HL-60 (cell line): Measurements from ENCODE around the gene MET.

Experiments used
- DNase-seq, 2 experiments: peaks; one replicate each; pipeline ENCODE4 v3.0.0-alpha.2; 2010 to 2020; ENCODE audit warnings: low read depth in 1 of 2, low spot score in 1 of 2
- H3K27ac ChIP-seq: fragments of 250-450 bp; sonication (Bioruptor Pico); replicated peaks from 2 replicates; pipeline ENCODE4 v1.5.1; 2020; ENCODE audit warnings: mild to moderate bottlenecking, moderate library complexity
- H3K27me3 ChIP-seq: fragments of 250-450 bp; sonication (Bioruptor Pico); 2 replicates; pipeline ENCODE4 v1.5.1; 2021; ENCODE audit warnings: mild to moderate bottlenecking, moderate library complexity; ENCODE audit not compliant: insufficient read depth, poor library complexity, severe bottlenecking
- H3K4me3 ChIP-seq: replicated peaks from 2 replicates; pipeline ENCODE4 v1.5.1; 2011; ENCODE audit warnings: mild to moderate bottlenecking, control low read depth, low read length; ENCODE audit not compliant: insufficient read depth
- CTCF ChIP-seq: IDR thresholded peaks from one replicate; pipeline ENCODE4 v1.5.1; 2011; ENCODE audit warnings: low read length, control low read depth, inconsistent platforms; ENCODE audit not compliant: insufficient read depth
- GABPA ChIP-seq: IDR thresholded peaks from 2 replicates; pipeline ENCODE4 v1.6.1; 2012; ENCODE audit warnings: low read depth
- POLR2AphosphoS5 ChIP-seq: IDR thresholded peaks from 2 replicates; pipeline ENCODE4 v1.6.1; 2012; ENCODE audit warnings: low read depth
- SPI1 ChIP-seq: IDR thresholded peaks from 2 replicates; pipeline ENCODE4 v1.6.1; 2012; ENCODE audit warnings: low read depth, mild to moderate bottlenecking, borderline replicate concordance
- TF ChIP-seq, protein P1 (sequence below): IDR thresholded peaks from 2 replicates; pipeline ENCODE4 v1.6.1; 2012; ENCODE audit warnings: low read depth; ENCODE audit not compliant: insufficient replicate concordance

The MET gene

DNA sequence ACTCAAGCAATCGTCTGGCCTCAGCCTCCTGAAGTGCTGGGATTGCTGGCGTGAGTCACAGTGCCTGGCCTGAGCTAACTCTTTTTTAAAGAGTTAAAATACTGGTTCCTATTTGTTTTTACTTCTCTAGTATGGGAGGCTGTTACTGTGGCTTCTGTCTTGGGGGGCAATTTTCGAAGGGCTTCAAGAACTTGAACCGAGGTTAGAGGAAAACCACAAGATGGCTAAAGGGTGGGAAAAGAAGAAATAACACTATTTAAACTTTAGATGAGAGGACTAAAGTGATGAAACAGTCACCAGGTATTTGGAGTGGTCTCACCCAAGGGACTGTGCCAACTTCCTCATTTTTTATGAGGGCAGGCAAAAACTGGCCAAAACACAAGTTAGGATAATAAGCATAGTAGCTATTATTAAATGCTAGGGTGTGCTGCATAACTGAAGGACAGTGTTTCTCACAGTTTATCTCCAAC, 17.8 kb downstream of the MET start:
- no peak overlapping the region for H3K27ac ChIP-seq
- no peak for TF ChIP-seq GABPA
- no peak for TF ChIP-seq POLR2AphosphoS5
- no peak for TF ChIP-seq CTCF
- TF ChIP-seq SPI1, result no peak
- TF ChIP-seq, protein P1, sequence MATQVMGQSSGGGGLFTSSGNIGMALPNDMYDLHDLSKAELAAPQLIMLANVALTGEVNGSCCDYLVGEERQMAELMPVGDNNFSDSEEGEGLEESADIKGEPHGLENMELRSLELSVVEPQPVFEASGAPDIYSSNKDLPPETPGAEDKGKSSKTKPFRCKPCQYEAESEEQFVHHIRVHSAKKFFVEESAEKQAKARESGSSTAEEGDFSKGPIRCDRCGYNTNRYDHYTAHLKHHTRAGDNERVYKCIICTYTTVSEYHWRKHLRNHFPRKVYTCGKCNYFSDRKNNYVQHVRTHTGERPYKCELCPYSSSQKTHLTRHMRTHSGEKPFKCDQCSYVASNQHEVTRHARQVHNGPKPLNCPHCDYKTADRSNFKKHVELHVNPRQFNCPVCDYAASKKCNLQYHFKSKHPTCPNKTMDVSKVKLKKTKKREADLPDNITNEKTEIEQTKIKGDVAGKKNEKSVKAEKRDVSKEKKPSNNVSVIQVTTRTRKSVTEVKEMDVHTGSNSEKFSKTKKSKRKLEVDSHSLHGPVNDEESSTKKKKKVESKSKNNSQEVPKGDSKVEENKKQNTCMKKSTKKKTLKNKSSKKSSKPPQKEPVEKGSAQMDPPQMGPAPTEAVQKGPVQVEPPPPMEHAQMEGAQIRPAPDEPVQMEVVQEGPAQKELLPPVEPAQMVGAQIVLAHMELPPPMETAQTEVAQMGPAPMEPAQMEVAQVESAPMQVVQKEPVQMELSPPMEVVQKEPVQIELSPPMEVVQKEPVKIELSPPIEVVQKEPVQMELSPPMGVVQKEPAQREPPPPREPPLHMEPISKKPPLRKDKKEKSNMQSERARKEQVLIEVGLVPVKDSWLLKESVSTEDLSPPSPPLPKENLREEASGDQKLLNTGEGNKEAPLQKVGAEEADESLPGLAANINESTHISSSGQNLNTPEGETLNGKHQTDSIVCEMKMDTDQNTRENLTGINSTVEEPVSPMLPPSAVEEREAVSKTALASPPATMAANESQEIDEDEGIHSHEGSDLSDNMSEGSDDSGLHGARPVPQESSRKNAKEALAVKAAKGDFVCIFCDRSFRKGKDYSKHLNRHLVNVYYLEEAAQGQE, result no peak
- no peaks in the 10 kb centered on the region for H3K27me3 ChIP-seq
- H3K4me3 ChIP-seq, result no peak overlapping the region
- DNase-seq, result no peak

DNA sequence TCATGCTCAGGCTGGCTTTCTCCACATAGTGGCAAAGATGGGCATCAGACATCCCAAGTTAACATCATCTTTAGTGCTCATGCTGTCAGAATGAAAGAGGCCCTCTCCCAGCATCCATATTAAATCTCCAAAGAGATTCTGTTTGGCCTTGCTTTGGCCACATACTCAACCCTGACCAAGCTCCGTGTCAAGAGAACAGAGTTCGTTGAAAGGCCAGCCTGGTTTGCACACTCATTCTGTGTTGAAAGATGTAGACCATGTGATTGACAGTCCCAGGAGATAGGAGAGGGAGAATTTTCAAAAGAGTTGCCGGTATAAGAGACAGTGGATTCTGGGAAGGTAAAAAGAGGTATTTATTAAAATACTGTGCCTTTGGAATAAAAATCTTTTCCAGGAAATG, 19.7 kb downstream of the MET start:
- no peak for TF ChIP-seq GABPA
- TF ChIP-seq, protein P1, result no peak
- no peak for TF ChIP-seq SPI1
- no peak for TF ChIP-seq CTCF
- no peak for DNase-seq
- Histone ChIP-seq H3K27me3 (no peaks in the 10 kb centered on the region), H3K4me3 (no peak overlapping the region), H3K27ac (no peak overlapping the region)

DNA sequence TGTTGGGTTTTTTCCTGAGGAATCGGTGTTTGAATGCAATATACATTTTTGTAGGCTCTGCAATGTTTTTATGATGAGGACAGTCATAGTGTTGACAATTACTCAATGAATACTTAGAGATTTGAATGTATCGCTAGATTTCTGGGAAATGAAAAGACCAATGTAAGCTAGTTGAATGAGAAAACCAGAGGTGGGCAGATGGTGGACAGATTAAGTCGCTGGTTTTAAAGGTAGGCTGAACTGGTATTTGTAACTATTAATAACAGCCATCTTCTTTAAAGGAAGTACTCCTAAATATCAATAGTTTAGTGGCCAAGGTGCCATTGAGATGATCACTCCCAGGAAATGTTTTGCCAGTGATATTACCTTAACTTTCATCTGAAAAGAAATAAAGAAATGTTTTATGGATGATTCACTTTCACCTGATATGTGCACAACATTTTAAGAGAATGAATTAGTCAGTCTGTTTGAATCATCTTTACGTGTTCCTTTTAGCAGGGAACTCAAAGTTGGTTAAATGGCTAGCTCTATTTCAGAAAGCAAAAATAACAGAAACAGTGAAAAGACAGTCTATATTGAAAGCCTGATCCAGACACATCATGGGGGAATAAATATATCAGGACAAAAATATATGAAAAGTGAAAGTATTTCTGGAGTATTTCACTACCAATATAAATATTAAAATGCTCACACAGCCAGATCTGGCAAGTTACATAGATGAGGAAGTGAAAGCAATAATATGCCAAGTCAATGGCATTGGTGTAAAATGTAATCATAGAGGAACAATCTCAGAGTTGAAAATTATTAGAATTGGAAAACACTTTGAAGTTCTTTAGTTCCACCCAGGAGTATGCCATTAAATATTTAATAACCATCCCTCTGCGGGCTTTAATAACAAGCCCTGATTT, 20.7 kb downstream of the MET start:
- no peak for TF ChIP-seq POLR2AphosphoS5
- TF ChIP-seq CTCF, result no peak
- no peak for TF ChIP-seq SPI1
- no peak for DNase-seq
- Histone ChIP-seq H3K27me3 (no peaks in the 10 kb centered on the region), H3K27ac (no peak overlapping the region), H3K4me3 (no peak overlapping the region)
